ENCODE measurements around the gene CYP2C8. TPM values are rescaled to one million over a fixed set of nuclear protein-coding genes. Genes with fewer than 3 reads are reported as not detected.

The CYP2C8 gene
- total RNA-seq, 1 donor from 2014 or later = not detected

GRCh38 chr10:95034401-95034800 is 34.9 kb downstream of the CYP2C8 start:
- H3K36me3 Mint-ChIP-seq (ENCODE audit: low read depth) = no peaks in the 10 kb centered on the region
- no peaks in the 10 kb centered on the region for H3K27me3 Mint-ChIP-seq
- H3K4me1 Mint-ChIP-seq = no peaks in the 10 kb centered on the region
- H3K27ac Mint-ChIP-seq = no peak overlapping the region
- intact Hi-C loops (cut with micrococcal nuclease) = no loop called here
- no peaks in the 10 kb centered on the region for H3K9me3 Mint-ChIP-seq
- no peak for DNase-seq
- no peak overlapping the region for H3K4me3 Mint-ChIP-seq

- DNase-seq = no peak
- Mint-ChIP-seq H3K36me3 (ENCODE audit: low read depth) (no peaks in the 10 kb centered on the region), H3K27me3 (no peaks in the 10 kb centered on the region), H3K4me1 (no peaks in the 10 kb centered on the region), H3K27ac (no peak overlapping the region), H3K4me3 (no peak overlapping the region), H3K9me3 (no peaks in the 10 kb centered on the region)
- intact Hi-C loops (cut with micrococcal nuclease) = no loop called here
These were observed 37.6 kb downstream of the CYP2C8 start for GRCh38 chr10:95031656-95032055.

GRCh38 chr10:95026461-95026860 is 42.8 kb downstream of the CYP2C8 start:
- H3K27ac Mint-ChIP-seq = no peak overlapping the region
- no peak overlapping the region for H3K4me3 Mint-ChIP-seq
- H3K36me3 Mint-ChIP-seq (ENCODE audit: low read depth) = no peaks in the 10 kb centered on the region
- H3K9me3 Mint-ChIP-seq = no peaks in the 10 kb centered on the region
- no peaks in the 10 kb centered on the region for H3K4me1 Mint-ChIP-seq
- DNase-seq = no peak
- no peaks in the 10 kb centered on the region for H3K27me3 Mint-ChIP-seq
- intact Hi-C loops (cut with micrococcal nuclease) = no loop called here

GRCh38 chr10:94997741-94998174 is 71.5 kb downstream of the CYP2C8 start:
- Mint-ChIP-seq H3K27me3 (no peaks in the 10 kb centered on the region), H3K4me1 (peaks cover 2% of the 10 kb centered on the region), H3K36me3 (ENCODE audit: low read depth) (no peaks in the 10 kb centered on the region), H3K9me3 (no peaks in the 10 kb centered on the region), H3K4me3 (no peak overlapping the region), H3K27ac (no peak overlapping the region)
- intact Hi-C loops (cut with micrococcal nuclease) = no loop called here
- no peak for DNase-seq

- Mint-ChIP-seq H3K36me3 (ENCODE audit: low read depth) (no peaks in the 10 kb centered on the region), H3K4me3 (no peak overlapping the region), H3K27ac (no peak overlapping the region), H3K9me3 (peaks cover 13% of the 10 kb centered on the region), H3K4me1 (no peaks in the 10 kb centered on the region), H3K27me3 (no peaks in the 10 kb centered on the region)
- intact Hi-C loops (cut with micrococcal nuclease) = no loop called here
- DNase-seq = no peak
These were observed 76.5 kb downstream of the CYP2C8 start for GRCh38 chr10:94992811-94993210.

- Mint-ChIP-seq H3K4me3 (no peak overlapping the region), H3K27ac (no peak overlapping the region), H3K4me1 (no peaks in the 10 kb centered on the region), H3K9me3 (peaks cover 16% of the 10 kb centered on the region), H3K36me3 (ENCODE audit: low read depth) (no peaks in the 10 kb centered on the region), H3K27me3 (no peaks in the 10 kb centered on the region)
- DNase-seq = no peak
- intact Hi-C loops (cut with micrococcal nuclease) = no loop called here
These were observed 77.9 kb downstream of the CYP2C8 start for GRCh38 chr10:94991243-94991888.

- no peaks in the 10 kb centered on the region for H3K27me3 Mint-ChIP-seq
- H3K4me3 Mint-ChIP-seq = no peak overlapping the region
- H3K27ac Mint-ChIP-seq = no peak overlapping the region
- DNase-seq = no peak
- intact Hi-C loops (cut with micrococcal nuclease) = no loop called here
- H3K9me3 Mint-ChIP-seq = peaks cover 16% of the 10 kb centered on the region
- no peaks in the 10 kb centered on the region for H3K36me3 Mint-ChIP-seq (ENCODE audit: low read depth)
- H3K4me1 Mint-ChIP-seq = no peaks in the 10 kb centered on the region
These were observed 80.1 kb downstream of the CYP2C8 start for GRCh38 chr10:94989192-94989591.

Other genes with a start within 250 kb of the CYP2C8 start
- gene CYP2C9, start 130.8 kb downstream of the CYP2C8 start, total RNA-seq = not detected in 2 replicates
- not detected in 2 replicates for gene ACSM6, start 124.7 kb upstream of the CYP2C8 start, total RNA-seq
- gene PDLIM1, start 221.5 kb upstream of the CYP2C8 start, total RNA-seq = 3.1 and 3.2 TPM in 2 replicates

Data from activated CD4-positive, alpha-beta T cell treated with anti-CD3 and anti-CD28 coated beads, Interleukin-2, amount 10 ng/mL, durations not matched to agents 24 days and 14 days (primary cell).